Activated CD8-positive, alpha-beta T cell treated with anti-CD3 and anti-CD28 coated beads for 36 hours (primary cell): ENCODE results near the gene ATP6AP2. TPM values are rescaled to one million over a fixed set of nuclear protein-coding genes. Genes with fewer than 3 reads are reported as not detected.

ENCODE experiments used
- ATAC-seq: fragments of 200-7000 bp; cut with Tn5 transposase; one replicate; pipeline ENCODE4 v1.10.0; 2021; ENCODE audit warnings: mild to moderate bottlenecking, moderate library complexity
- CTCF ChIA-PET: fragments of 350-600 bp; sonication (Branson Sonifier 250); formaldehyde crosslinking; loops from one replicate; lab custom pipeline; 2021; ENCODE audit warnings: antibody characterized with exemption; lab: Charles Lee
- POLR2A ChIA-PET: fragments of 350-600 bp; sonication (Branson Sonifier 250); formaldehyde crosslinking; loops from one replicate; lab custom pipeline; 2021; ENCODE audit warnings: antibody characterized with exemption; lab: Charles Lee
- DNase-seq: peaks from one replicate; pipeline ENCODE4 v3.0.0-alpha.2; 2020
- H3K27ac Mint-ChIP-seq: one replicate; pipeline ENCODE4 v1.8.0; 2021; ENCODE audit warnings: mild to moderate bottlenecking, mixed read lengths
- H3K27me3 Mint-ChIP-seq: one replicate; pipeline ENCODE4 v1.8.0; 2021; ENCODE audit warnings: mixed read lengths
- H3K36me3 Mint-ChIP-seq: one replicate; pipeline ENCODE4 v1.8.0; 2021; ENCODE audit warnings: low read depth, mixed read lengths
- H3K4me1 Mint-ChIP-seq: one replicate; pipeline ENCODE4 v1.8.0; 2021; ENCODE audit warnings: low read depth, mixed read lengths
- H3K4me3 Mint-ChIP-seq: one replicate; pipeline ENCODE4 v1.8.0; 2021; ENCODE audit warnings: mild to moderate bottlenecking, moderate library complexity, mixed read lengths
- H3K9me3 Mint-ChIP-seq: one replicate; pipeline ENCODE4 v1.8.0; 2021; ENCODE audit warnings: mixed read lengths
- CTCF ChIP-seq: fragments of 200-600 bp; IDR thresholded peaks from one replicate; pipeline ENCODE4 v1.8.0; 2022; ENCODE audit warnings: antibody characterized with exemption, mild to moderate bottlenecking
- intact Hi-C: fragments of 100-400 bp; cut with micrococcal nuclease; formaldehyde crosslinking; loops from one replicate; pipeline ENCODE4 v1.10.0; 2022
- total RNA-seq, 2 experiments: library from RNA; stranded (reverse); gene quantifications; one replicate each; pipeline ENCODE4 v1.2.3, GENCODE V29; 2021

Gene ATP6AP2
- total RNA-seq, 2 experiments from 2014 or later, result 42.9 to 45.5 TPM

- Mint-ChIP-seq H3K27me3 (no peaks in the 10 kb centered on the region), H3K36me3 (no peaks in the 10 kb centered on the region), H3K27ac (no peak overlapping the region), H3K9me3 (no peaks in the 10 kb centered on the region), H3K4me3 (no peak overlapping the region), H3K4me1 (no peaks in the 10 kb centered on the region)
- DNase-seq, result no peak
- ChIA-PET CTCF (no interaction called here), POLR2A (no interaction called here)
- no peak for TF ChIP-seq CTCF
- ATAC-seq, result no peak
- intact Hi-C loops, result no loop called here
These were observed 41.8 kb downstream of the ATP6AP2 start for GRCh38 chrX:40622479-40623138.

- ATAC-seq (no peak), DNase-seq (no peak)
- Mint-ChIP-seq H3K27ac (no peak within 1 kb of the TSS), H3K9me3 (no peaks in the 10 kb centered on the region), H3K27me3 (no peaks in the 10 kb centered on the region), H3K36me3 (no peaks in the 10 kb centered on the region), H3K4me1 (no peaks in the 10 kb centered on the region), H3K4me3 (no peak within 1 kb of the TSS)
- ChIA-PET CTCF (no interaction called here), POLR2A (no interaction called here)
- TF ChIP-seq CTCF, result no peak
- intact Hi-C loops, result no loop called here
These were observed 42.4 kb downstream of the ATP6AP2 start, which contains the start of gene MPC1L for GRCh38 chrX:40623139-40623536. TSS of gene MPC1L (plus strand) at chrX:40623428. CDS start at chrX:40623566, 138 bp downstream.

- CTCF ChIA-PET, result interaction anchor here (1.0 kb wide), 1 partner anchor 28 kb away, joined by 3 read pairs; no protein-coding TSS in a partner anchor
- Mint-ChIP-seq H3K4me3 (no peak overlapping the region), H3K9me3 (no peaks in the 10 kb centered on the region), H3K4me1 (no peaks in the 10 kb centered on the region), H3K36me3 (no peaks in the 10 kb centered on the region), H3K27me3 (no peaks in the 10 kb centered on the region), H3K27ac (no peak overlapping the region)
- intact Hi-C loops, result no loop called here
- no peak for ATAC-seq
- POLR2A ChIA-PET, result no interaction called here
- no peak for TF ChIP-seq CTCF
- DNase-seq, result no peak
These were observed 42.9 kb downstream of the ATP6AP2 start for GRCh38 chrX:40623665-40624064.

GRCh38 chrX:40625294-40625693 lies 44.5 kb downstream of the ATP6AP2 start:
- no peaks in the 10 kb centered on the region for H3K4me1 Mint-ChIP-seq
- intact Hi-C loops, result no loop called here
- no peaks in the 10 kb centered on the region for H3K27me3 Mint-ChIP-seq
- peaks cover 1% of the 10 kb centered on the region for H3K36me3 Mint-ChIP-seq
- ChIA-PET CTCF (interaction anchor here (4.1 kb wide), 1 partner anchor 81 kb away, joined by 11 read pairs; no protein-coding TSS in a partner anchor), POLR2A (no interaction called here)
- no peak overlapping the region for H3K27ac Mint-ChIP-seq
- H3K4me3 Mint-ChIP-seq, result no peak overlapping the region
- H3K9me3 Mint-ChIP-seq, result no peaks in the 10 kb centered on the region
- no peak for DNase-seq
- ATAC-seq, result no peak
- no peak for TF ChIP-seq CTCF

GRCh38 chrX:40628506-40628905 lies 47.7 kb downstream of the ATP6AP2 start:
- Mint-ChIP-seq H3K4me3 (no peak overlapping the region), H3K27ac (no peak overlapping the region), H3K4me1 (peaks cover 7% of the 10 kb centered on the region), H3K27me3 (no peaks in the 10 kb centered on the region), H3K36me3 (peaks cover 9% of the 10 kb centered on the region), H3K9me3 (no peaks in the 10 kb centered on the region)
- no peak for TF ChIP-seq CTCF
- DNase-seq, result no peak
- ATAC-seq, result no peak
- POLR2A ChIA-PET, result no interaction called here
- CTCF ChIA-PET, result interaction anchor here (4.1 kb wide), 1 partner anchor 84 kb away, joined by 11 read pairs; no protein-coding TSS in a partner anchor
- intact Hi-C loops, result no loop called here
